Trophoblast cell (in vitro differentiated cells and primary cell): ENCODE measurements around the gene PSMA7.

Experiments used
- DNase-seq, 2 donors: peaks; one replicate each; pipeline ENCODE4 v3.0.0-alpha.2; 2016
- H2AFZ ChIP-seq: 2 replicates; pipeline ENCODE4 v1.6.1; 2013; ENCODE audit warnings: low read length, moderate library complexity, mild to moderate bottlenecking; ENCODE audit not compliant: insufficient read depth, poor library complexity
- H2AK5ac ChIP-seq: 2 replicates; pipeline ENCODE4 v1.6.1; 2013; ENCODE audit warnings: mild to moderate bottlenecking, low read length
- H2BK120ac ChIP-seq: 2 replicates; pipeline ENCODE4 v1.6.1; 2013; ENCODE audit warnings: low read length, mild to moderate bottlenecking, moderate library complexity; ENCODE audit not compliant: insufficient read depth, poor library complexity
- H2BK12ac ChIP-seq: 2 replicates; pipeline ENCODE4 v1.6.1; 2013; ENCODE audit warnings: mild to moderate bottlenecking, low read length, moderate library complexity
- H2BK5ac ChIP-seq: 2 replicates; pipeline ENCODE4 v1.6.1; 2013; ENCODE audit warnings: low read length, low read depth, moderate library complexity, mild to moderate bottlenecking; ENCODE audit not compliant: poor library complexity
- H3K14ac ChIP-seq: 2 replicates; pipeline ENCODE4 v1.6.1; 2013; ENCODE audit warnings: mild to moderate bottlenecking, low read length
- H3K18ac ChIP-seq: 2 replicates; pipeline ENCODE4 v1.6.1; 2013; ENCODE audit warnings: mild to moderate bottlenecking, low read length
- H3K23ac ChIP-seq: 2 replicates; pipeline ENCODE4 v1.6.1; 2013; ENCODE audit warnings: low read length
- H3K27ac ChIP-seq: 2 replicates; pipeline ENCODE4 v1.5.1; 2013; ENCODE audit warnings: low read depth, mild to moderate bottlenecking, inconsistent platforms, low read length, moderate library complexity
- H3K27me3 ChIP-seq: 2 replicates; pipeline ENCODE4 v1.6.1; 2013; ENCODE audit warnings: inconsistent platforms, mild to moderate bottlenecking, low read length, moderate library complexity; ENCODE audit not compliant: insufficient read depth
- H3K36me3 ChIP-seq, 2 experiments: 1 replicate in 1 of 2; 2 replicates in 1 of 2; pipeline ENCODE4 v1.6.1; 2013; ENCODE audit warnings: low read length in 2 of 2, mild to moderate bottlenecking in 2 of 2, moderate library complexity in 1 of 2; ENCODE audit not compliant: insufficient read depth in 2 of 2, control insufficient read depth in 1 of 2
- H3K4ac ChIP-seq: 2 replicates; pipeline ENCODE4 v1.6.1; 2013; ENCODE audit warnings: low read depth, mild to moderate bottlenecking, low read length, moderate library complexity
- H3K4me1 ChIP-seq, 2 experiments: 1 replicate in 1 of 2; 2 replicates in 1 of 2; pipeline ENCODE4 v1.6.1; 2013; ENCODE audit warnings: low read length in 2 of 2, mild to moderate bottlenecking in 2 of 2, moderate library complexity in 1 of 2; ENCODE audit not compliant: insufficient read depth in 2 of 2, control insufficient read depth in 1 of 2
- H3K4me2 ChIP-seq: 2 replicates; pipeline ENCODE4 v1.6.1; 2013; ENCODE audit warnings: inconsistent platforms, mild to moderate bottlenecking, low read length, moderate library complexity
- H3K4me3 ChIP-seq: 2 replicates; pipeline ENCODE4 v1.5.1; 2013; ENCODE audit warnings: mild to moderate bottlenecking, low read depth, low read length, inconsistent platforms
- H3K79me1 ChIP-seq: one replicate; pipeline ENCODE4 v1.6.1; 2013; ENCODE audit warnings: low read length
- H3K79me2 ChIP-seq: 2 replicates; pipeline ENCODE4 v1.6.1; 2013; ENCODE audit warnings: low read length, mild to moderate bottlenecking; ENCODE audit not compliant: control insufficient read depth, insufficient read depth, poor library complexity
- H3K9ac ChIP-seq: 2 replicates; pipeline ENCODE4 v1.6.1; 2013; ENCODE audit warnings: mild to moderate bottlenecking, low read length
- H3K9me3 ChIP-seq: 2 replicates; pipeline ENCODE4 v1.6.1; 2013; ENCODE audit warnings: low read depth, mild to moderate bottlenecking, control low read depth, inconsistent platforms, low read length; ENCODE audit not compliant: insufficient read depth
- H4K12ac ChIP-seq: 2 replicates; pipeline ENCODE4 v1.6.1; 2013; ENCODE audit warnings: low read depth, mild to moderate bottlenecking, low read length, moderate library complexity
- H4K8ac ChIP-seq: 2 replicates; pipeline ENCODE4 v1.6.1; 2013; ENCODE audit warnings: low read depth, mild to moderate bottlenecking, low read length, moderate library complexity
- H4K91ac ChIP-seq: one replicate; pipeline ENCODE4 v1.6.1; 2013; ENCODE audit warnings: low read depth, mild to moderate bottlenecking, low read length, moderate library complexity
- WGBS: extraction: QIAGEN DNeasy Blood & Tissue Kit; methylation state at CpG from one replicate; pipeline ENCODE4 v1.1.7; 2013; ENCODE audit warnings: missing lambda C conversion rate; ENCODE audit not compliant: insufficient read length, insufficient coverage; ENCODE audit errors: extremely low coverage; 5-methylcytosine and 5-hydroxymethylcytosine counted together

PSMA7 gene

DNA sequence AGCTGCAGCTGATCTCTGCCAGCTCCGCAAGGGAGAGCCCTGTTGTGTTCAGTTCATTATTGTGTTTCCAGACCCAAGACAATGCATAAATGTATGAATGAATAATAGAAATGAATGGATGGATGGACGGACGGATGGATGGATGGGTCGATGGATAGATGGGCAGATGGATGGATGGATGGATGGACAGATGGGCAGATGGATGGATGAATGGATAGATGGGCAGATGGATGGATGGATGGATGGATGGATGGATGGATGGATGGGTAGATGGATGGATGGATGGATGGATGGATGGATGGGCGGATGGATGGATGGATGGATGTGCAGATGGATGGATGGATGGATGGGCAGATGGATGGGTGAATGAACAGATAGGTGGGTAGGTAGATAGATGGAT lies 37.6 kb downstream of the PSMA7 start:
- Histone ChIP-seq H3K9me3 (peaks cover 20% of the 10 kb centered on the region), H2BK120ac (no peak overlapping the region), H3K79me1 (no peaks in the 10 kb centered on the region), H3K79me2 (no peaks in the 10 kb centered on the region), H2BK12ac (no peak overlapping the region), H3K23ac (no peak overlapping the region), H3K4ac (no peak overlapping the region), H2AK5ac (no peak overlapping the region), H3K4me2 (no peak overlapping the region), H3K4me1 (no peaks in the 10 kb centered on the region), H3K27me3 (no peaks in the 10 kb centered on the region), H3K27ac (no peak overlapping the region), H2BK5ac (no peak overlapping the region), H4K8ac (no peak overlapping the region), H4K91ac (no peak overlapping the region), H3K4me3 (peak overlapping the region; percentile 39), H3K36me3 (no peaks in the 10 kb centered on the region), H3K18ac (no peak overlapping the region), H4K12ac (no peak overlapping the region), H3K9ac (no peak overlapping the region), H2AFZ (no peak overlapping the region), H3K14ac (no peak overlapping the region)
- WGBS: 98% methylated on average over 3 of the region's 5 CpGs
- no peak for DNase-seq

DNA sequence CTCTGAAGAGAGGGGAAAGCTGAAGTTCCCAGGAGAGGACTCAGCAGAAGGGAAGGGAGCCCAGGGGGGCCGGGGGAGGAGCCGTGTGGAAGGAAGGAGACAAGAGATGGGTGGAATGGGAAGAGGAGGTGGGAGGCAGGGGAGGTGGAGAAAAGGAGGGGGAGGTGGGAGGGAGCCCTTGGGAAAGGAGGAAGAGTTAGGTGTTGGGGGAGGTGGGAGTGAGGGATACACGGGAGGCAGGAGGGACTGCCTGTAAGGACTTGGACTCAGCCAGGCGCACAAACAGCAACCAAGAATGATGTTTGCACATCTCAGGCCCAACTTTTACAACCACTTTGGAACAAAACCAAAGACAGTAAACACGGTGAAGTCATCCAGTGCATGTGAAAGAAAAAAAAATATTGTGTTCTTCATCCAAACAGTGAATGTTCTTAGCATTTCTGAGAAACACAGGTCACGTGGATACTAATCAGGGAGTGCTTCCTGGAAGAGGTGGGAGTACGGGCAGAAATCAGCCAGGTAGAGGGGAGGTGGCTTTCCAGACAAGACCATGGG lies 38.3 kb downstream of the PSMA7 start:
- Histone ChIP-seq H3K79me2 (no peaks in the 10 kb centered on the region), H3K79me1 (no peaks in the 10 kb centered on the region)

DNA sequence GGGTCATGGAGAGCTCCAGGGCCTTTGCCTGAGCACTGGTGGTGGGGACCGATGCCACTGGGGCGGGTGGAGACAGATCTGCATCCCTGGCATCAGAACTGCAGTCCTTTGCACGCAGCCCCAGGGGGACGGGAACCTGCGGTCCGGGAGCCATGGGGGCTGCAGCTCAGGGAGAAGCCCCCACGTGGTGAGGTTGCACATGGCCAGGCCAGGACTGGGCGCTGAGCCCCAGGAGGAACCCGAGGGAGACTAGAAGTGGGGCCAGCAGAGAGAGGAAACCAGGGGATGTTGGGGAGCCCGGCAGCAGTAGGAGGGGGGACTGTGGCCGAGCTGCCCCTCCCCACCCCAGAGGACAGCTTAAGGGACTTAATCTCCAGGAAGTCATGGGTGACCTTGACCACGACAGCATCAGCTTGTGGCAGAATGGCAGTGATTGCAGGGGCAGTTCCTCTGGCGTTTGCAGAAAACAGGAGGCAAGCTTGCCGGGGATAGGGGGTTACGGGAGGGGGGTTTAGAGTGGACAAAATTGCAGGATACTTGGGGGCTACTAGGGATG lies 38.9 kb downstream of the PSMA7 start:
- no peak overlapping the region for H2AK5ac ChIP-seq
- H2BK5ac ChIP-seq: no peak overlapping the region
- no peak overlapping the region for H3K4me2 ChIP-seq
- H3K9ac ChIP-seq: no peak overlapping the region
- no peak overlapping the region for H3K4ac ChIP-seq
- H3K36me3 ChIP-seq: no peaks in the 10 kb centered on the region
- no peak overlapping the region for H4K8ac ChIP-seq
- no peaks in the 10 kb centered on the region for H3K79me1 ChIP-seq
- H4K91ac ChIP-seq: no peak overlapping the region
- H3K4me1 ChIP-seq: no peaks in the 10 kb centered on the region
- no peak overlapping the region for H2BK12ac ChIP-seq
- no CpG with 5 or more reads among the region's 15 CpGs for WGBS
- DNase-seq: no peak
- H3K14ac ChIP-seq: no peak overlapping the region
- H4K12ac ChIP-seq: no peak overlapping the region
- H3K27me3 ChIP-seq: no peaks in the 10 kb centered on the region
- no peak overlapping the region for H2AFZ ChIP-seq
- no peak overlapping the region for H3K18ac ChIP-seq
- no peak overlapping the region for H3K23ac ChIP-seq
- no peaks in the 10 kb centered on the region for H3K79me2 ChIP-seq
- H2BK120ac ChIP-seq: no peak overlapping the region
- H3K4me3 ChIP-seq: no peak overlapping the region
- peaks cover 22% of the 10 kb centered on the region for H3K9me3 ChIP-seq
- H3K27ac ChIP-seq: no peak overlapping the region

More for the DNA sequence above, 38.3 kb downstream of the PSMA7 start:
- Histone ChIP-seq H3K14ac (no peak overlapping the region), H3K9me3 (peaks cover 22% of the 10 kb centered on the region), H3K27me3 (no peaks in the 10 kb centered on the region), H3K9ac (no peak overlapping the region), H3K18ac (no peak overlapping the region), H2AK5ac (no peak overlapping the region), H3K4me1 (no peaks in the 10 kb centered on the region), H2BK5ac (no peak overlapping the region), H3K4ac (no peak overlapping the region), H4K91ac (no peak overlapping the region), H2BK120ac (no peak overlapping the region), H2AFZ (no peak overlapping the region), H3K27ac (no peak overlapping the region), H3K36me3 (no peaks in the 10 kb centered on the region), H4K8ac (no peak overlapping the region), H4K12ac (no peak overlapping the region), H3K4me3 (no peak overlapping the region), H3K23ac (no peak overlapping the region), H2BK12ac (no peak overlapping the region), H3K4me2 (no peak overlapping the region)
- no CpG with 5 or more reads among the region's 7 CpGs for WGBS
- DNase-seq: no peak

DNA sequence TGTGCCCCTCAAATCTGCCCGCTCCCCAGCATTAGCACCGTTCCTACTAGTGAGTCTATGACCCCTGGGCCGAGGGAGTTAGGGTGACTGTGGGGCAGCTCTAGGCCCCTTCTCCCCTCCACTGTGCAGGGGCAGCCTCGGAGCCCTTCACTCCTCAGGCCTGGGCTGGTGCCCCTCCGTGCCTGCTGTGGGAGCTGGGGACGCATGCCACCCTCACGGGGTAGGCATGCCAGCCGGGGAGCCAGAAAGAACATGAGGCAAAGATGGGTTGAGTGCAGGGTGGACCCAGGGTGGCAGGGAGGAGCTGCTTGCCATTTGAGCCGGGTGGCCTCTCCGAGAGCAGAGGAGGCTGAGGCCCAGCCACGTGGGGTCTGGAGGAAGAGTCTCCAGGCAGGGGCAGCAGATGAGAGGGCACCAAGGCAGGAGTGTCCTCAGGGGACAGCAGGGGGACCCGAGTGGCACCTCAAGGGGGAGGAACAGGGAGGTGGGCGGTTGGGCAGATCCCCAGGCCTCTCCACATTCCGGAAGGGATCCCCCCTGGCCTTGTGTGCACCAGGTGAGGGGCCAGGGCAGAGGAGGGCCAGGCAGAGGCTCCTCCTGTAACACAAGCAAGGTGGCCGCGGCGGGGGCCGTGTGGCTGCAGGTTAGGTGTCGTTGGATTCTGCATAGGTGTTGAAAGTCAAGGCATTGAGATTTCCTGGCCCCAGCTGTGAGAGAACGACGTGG lies 39.5 kb downstream of the PSMA7 start:
- no peak for DNase-seq
- Histone ChIP-seq H3K79me2 (no peaks in the 10 kb centered on the region), H2AFZ (no peak overlapping the region), H3K27me3 (no peaks in the 10 kb centered on the region), H2BK120ac (no peak overlapping the region), H3K36me3 (no peaks in the 10 kb centered on the region), H3K18ac (no peak overlapping the region), H3K4me2 (no peak overlapping the region), H3K27ac (no peak overlapping the region), H3K14ac (no peak overlapping the region), H2BK12ac (no peak overlapping the region), H4K12ac (no peak overlapping the region), H3K4me3 (no peak overlapping the region), H3K79me1 (no peaks in the 10 kb centered on the region), H2AK5ac (no peak overlapping the region), H2BK5ac (no peak overlapping the region), H3K23ac (no peak overlapping the region), H3K9ac (no peak overlapping the region), H4K8ac (no peak overlapping the region), H3K9me3 (peaks cover 22% of the 10 kb centered on the region), H3K4ac (no peak overlapping the region), H3K4me1 (no peaks in the 10 kb centered on the region), H4K91ac (no peak overlapping the region)
- no CpG with 5 or more reads among the region's 21 CpGs for WGBS
